K562 (cell line): ENCODE results near the gene P2RX5. TPM values are rescaled to one million over a fixed set of nuclear protein-coding genes. Genes with fewer than 3 reads are reported as not detected.

Experiments used
- ATAC-seq: fragments of 200-7000 bp; cut with Tn5 transposase; 3 replicates; pipeline ENCODE4 v1.9.1; 2020; ENCODE audit warnings: moderate library complexity
- BruUV-seq: library from RNA; stranded (reverse); fragments of 400-500 nt; replicated peaks from 2 replicates; lab custom pipeline; 2021; lab: Mats Ljungman, UMichigan
- CTCF ChIA-PET: fragments of 300-600 bp; formaldehyde crosslinking; extraction: SDS; loops from one replicate; lab custom pipeline; 2021; ENCODE audit warnings: low intra/inter-chr PET ratio; lab: Yijun Ruan, JAX
- POLR2A ChIA-PET: fragments of 300-600, 350-650 bp; sonication (Branson Sonifier 250); formaldehyde crosslinking; extraction: SDS; loops from one replicate; lab custom pipeline; 2021; ENCODE audit warnings: antibody characterized with exemption, inconsistent platforms; lab: Yijun Ruan, JAX
- DNase-seq, 4 experiments: peaks; one replicate each; pipeline versions ENCODE4 v3.0.0 to v3.0.0-alpha.2; 2011 to 2018; ENCODE audit warnings: low spot score in 3 of 4, mixed read lengths in 3 of 4; ENCODE audit errors: extremely low read depth in 1 of 4
- FAIRE-seq: peaks from 2 replicates; lab custom pipeline; 2011; peaks lifted over from hg19 to GRCh38; lab: Jason Lieb, UNC
- H2AFZ ChIP-seq: 2 replicates; pipeline ENCODE4 v1.6.0; 2011; ENCODE audit warnings: low read depth, low read length, control low read depth, inconsistent platforms
- H3K27ac ChIP-seq: fragments of 200-600 bp; 3 replicates; pipeline ENCODE4 v1.8.0; 2011; ENCODE audit warnings: low read depth, mild to moderate bottlenecking, control low read depth, inconsistent platforms, low read length, moderate library complexity, mixed read lengths; ENCODE audit errors: extremely low read depth
- H3K27me3 ChIP-seq, 2 experiments: fragments of 300-600 bp in 1 of 2; 2 replicates in 1 of 2; 3 replicates in 1 of 2; pipeline versions ENCODE4 v1.6.0 to v1.8.0; 2011; ENCODE audit warnings: inconsistent platforms in 2 of 2, low read length in 2 of 2, mild to moderate bottlenecking in 1 of 2, mixed read lengths in 1 of 2, moderate library complexity in 1 of 2; ENCODE audit not compliant: control insufficient read depth in 2 of 2, insufficient read depth in 2 of 2
- H3K36me3 ChIP-seq: fragments of 300-600 bp; 3 replicates; pipeline ENCODE4 v1.8.0; 2011; ENCODE audit warnings: mild to moderate bottlenecking, low read length, inconsistent platforms; ENCODE audit not compliant: control insufficient read depth, insufficient read depth
- H3K4me1 ChIP-seq, 2 experiments: fragments of 200-600 bp in 1 of 2; replicated peaks in 1 of 2; 2 replicates in 1 of 2; 3 replicates in 1 of 2; pipeline versions ENCODE4 v1.5.1 to v1.8.0; 2011; ENCODE audit warnings: inconsistent platforms in 2 of 2, low read length in 2 of 2, mild to moderate bottlenecking in 1 of 2, mixed read lengths in 1 of 2, moderate library complexity in 1 of 2; ENCODE audit not compliant: control insufficient read depth in 2 of 2, insufficient read depth in 2 of 2
- H3K4me2 ChIP-seq: 2 replicates; pipeline ENCODE4 v1.6.1; 2011; ENCODE audit warnings: low read length, control low read depth, inconsistent platforms, mixed read lengths; ENCODE audit not compliant: insufficient read depth
- H3K4me3 ChIP-seq: fragments of 200-600 bp; sonication (generic), shearing (Covaris generic); 2 replicates; pipeline ENCODE4 v1.5.1; 2016; ENCODE audit warnings: control low read depth, inconsistent platforms
- H3K79me2 ChIP-seq: fragments of 200-600 bp; 3 replicates; pipeline ENCODE4 v1.8.0; 2011; ENCODE audit warnings: low read length, inconsistent platforms; ENCODE audit not compliant: control insufficient read depth, insufficient read depth
- H3K9ac ChIP-seq, 2 experiments: 2 replicates each; pipeline versions ENCODE4 v1.6.0 to v1.6.1; 2011; ENCODE audit warnings: low read depth in 2 of 2, low read length in 2 of 2, control low read depth in 1 of 2, inconsistent platforms in 1 of 2, mild to moderate bottlenecking in 1 of 2, mixed read lengths in 1 of 2; ENCODE audit not compliant: insufficient read depth in 1 of 2
- H3K9me1 ChIP-seq: one replicate; pipeline ENCODE4 v1.6.0; 2011; ENCODE audit warnings: inconsistent platforms, mild to moderate bottlenecking, low read length, moderate library complexity; ENCODE audit not compliant: control insufficient read depth, insufficient read depth
- H3K9me3 ChIP-seq: replicated peaks from 2 replicates; pipeline ENCODE4 v1.5.1; 2011; ENCODE audit warnings: low read depth, low read length, inconsistent platforms; ENCODE audit not compliant: control insufficient read depth, insufficient read depth
- H4K20me1 ChIP-seq: replicated peaks from 2 replicates; pipeline ENCODE4 v1.6.1; 2011; ENCODE audit warnings: low read length, inconsistent platforms, mixed read lengths; ENCODE audit not compliant: control insufficient read depth, insufficient read depth
- ARID2 ChIP-seq: fragments of 450-650 bp; IDR thresholded peaks from 2 replicates; pipeline ENCODE4 v1.6.1; 2017; ENCODE audit warnings: antibody characterized with exemption, mild to moderate bottlenecking
- DIDO1 ChIP-seq: fragments of 450-650 bp; IDR thresholded peaks from 2 replicates; pipeline ENCODE4 v1.6.1; 2016; ENCODE audit warnings: low read depth, missing biosample characterization, missing genetic modification characterization
- GABPA ChIP-seq: fragments of 200-800 bp; sonication (Bioruptor generic); conservative IDR thresholded peaks from 2 replicates; pipeline ENCODE4 v1.6.1; 2016; ENCODE audit warnings: low read depth, missing genetic modification characterization, missing compliant biosample characterization
- ILF3 ChIP-seq: fragments of 450-650 bp; IDR thresholded peaks from 2 replicates; pipeline ENCODE4 v1.6.1; 2018; ENCODE audit warnings: antibody characterized with exemption, mild to moderate bottlenecking, moderate library complexity, borderline replicate concordance
- KHSRP ChIP-seq: fragments of 450-650 bp; IDR thresholded peaks from 2 replicates; pipeline ENCODE4 v1.6.1; 2017
- NCOA6 ChIP-seq: fragments of 450-650 bp; IDR thresholded peaks from 2 replicates; pipeline ENCODE4 v1.6.1; 2017; ENCODE audit warnings: mild to moderate bottlenecking
- NFATC3 ChIP-seq: fragments of 450-650 bp; IDR thresholded peaks from 2 replicates; pipeline ENCODE4 v1.6.1; 2017; ENCODE audit warnings: mild to moderate bottlenecking
- NR4A1 ChIP-seq, 2 experiments: fragments of 250-450 bp in 1 of 2; fragments of 450-650 bp in 1 of 2; sonication (Bioruptor Pico) in 1 of 2; IDR thresholded peaks; 2 replicates each; pipeline versions ENCODE4 v1.4.0 to v1.6.1; 2016 to 2020; ENCODE audit warnings: mild to moderate bottlenecking in 2 of 2, missing compliant biosample characterization in 1 of 2, missing genetic modification characterization in 1 of 2, moderate library complexity in 1 of 2
- NRF1 ChIP-seq, 2 experiments: fragments of 450-650 bp; IDR thresholded peaks in 1 of 2; conservative IDR thresholded peaks in 1 of 2; 2 replicates each; pipeline ENCODE4 v1.6.1; 2014; ENCODE audit warnings: mild to moderate bottlenecking in 2 of 2
- PTTG1 ChIP-seq: fragments of 450-650 bp; IDR thresholded peaks from 2 replicates; pipeline ENCODE4 v1.6.1; 2016; ENCODE audit warnings: low read depth, mild to moderate bottlenecking, missing genetic modification characterization, missing compliant biosample characterization
- ZNF324 ChIP-seq: fragments of 250-450 bp; sonication (Bioruptor Pico); IDR thresholded peaks from 2 replicates; pipeline ENCODE4 v1.4.0; 2020; ENCODE audit warnings: mild to moderate bottlenecking
- ZNF551 ChIP-seq: fragments of 250-450 bp; sonication (Bioruptor Pico); IDR thresholded peaks from 2 replicates; pipeline ENCODE4 v1.5.0; 2021; ENCODE audit warnings: mild to moderate bottlenecking, moderate library complexity
- WGBS: fragments of 100-300 bp; shearing (Covaris generic); methylation state at CpG from one replicate; pipeline ENCODE4 v1.1.6; 2016; ENCODE audit warnings: low coverage, mixed read lengths; ENCODE audit not compliant: insufficient coverage; ENCODE audit errors: missing lambda C conversion rate; 5-methylcytosine and 5-hydroxymethylcytosine counted together
- in situ Hi-C: fragments of 300-500 bp; cut with MboI; formaldehyde crosslinking; loops from 4 replicates; pipeline ENCODE4 v1.15.0; 2018; ENCODE audit warnings: inconsistent platforms, mixed read lengths
- intact Hi-C: fragments of 100-400 bp; cut with micrococcal nuclease; formaldehyde crosslinking; loops from 2 replicates; pipeline ENCODE4 v1.14.2; 2022
- polyA plus RNA-seq, 8 experiments: library from polyadenylated mRNA; depleted of rRNA in 4 of 8; stranded (reverse) in 5 of 8; unstranded in 3 of 8; fragments of >200 nt; fragmentation: Nextera tagmentation in 2 of 8; fragmentation: Illumina TruSeq in 1 of 8; extraction: Ambion mirVana in 2 of 8; extraction: Trizol in 1 of 8; gene quantifications; 2 replicates each; pipeline versions ENCODE4 v1.2.1 to v1.2.3, GENCODE V29; 2011 to 2014; ENCODE audit warnings: inconsistent platforms in 1 of 8, missing spikeins in 1 of 8
- total RNA-seq, 7 experiments: library from RNA; depleted of rRNA in 6 of 7; stranded (reverse); fragments of >200 nt in 6 of 7; fragmentation: Illumina TruSeq in 2 of 7; extraction: Trizol in 2 of 7; gene quantifications; 2 replicates each; pipeline versions ENCODE4 v1.2.1 to v1.2.3, GENCODE V29; 2011 to 2021; ENCODE audit warnings: low replicate concordance in 1 of 7
- TF ChIP-seq, protein P1 (sequence below): fragments of 450-650 bp; formaldehyde crosslinking; IDR thresholded peaks from 2 replicates; pipeline ENCODE4 v1.4.0; 2022; ENCODE audit warnings: missing genetic modification characterization
- TF ChIP-seq, protein P2 (sequence below): fragments of 450-650 bp; formaldehyde crosslinking; conservative IDR thresholded peaks from 2 replicates; pipeline ENCODE4 v1.4.0; 2022; ENCODE audit warnings: mild to moderate bottlenecking, missing genetic modification characterization
- TF ChIP-seq, protein P3 (sequence below): fragments of 200-800 bp; sonication (Bioruptor generic); IDR thresholded peaks from 2 replicates; pipeline ENCODE4 v1.6.1; 2017; ENCODE audit warnings: missing genetic modification characterization, missing compliant biosample characterization

The P2RX5 gene
- total and polyA plus RNA-seq, 9 of the 15 experiments (the other 6 are each of a cell fraction or from before 2014, with no cell fraction given), result 0.31 to 4.0 (median 1.3) TPM

- no peak overlapping the region for H3K9ac ChIP-seq
- intact Hi-C loops, result loop anchor here (10.0 kb wide), 2 partner anchors 169 to 339 kb away; no protein-coding TSS in a partner anchor
- no peaks in the 10 kb centered on the region for H3K79me2 ChIP-seq
- in situ Hi-C loops, result no loop called here
- no peak overlapping the region for H3K4me3 ChIP-seq
- ChIA-PET CTCF (no interaction called here), POLR2A (interaction anchor here (0.6 to 0.7 kb wide), 3 partner anchors 10 to 149 kb away, joined by 3 to 4 read pairs (median 3); partner anchors contain the start of gene HASPIN)
- FAIRE-seq (no peak), DNase-seq (no peak), ATAC-seq (no peak)
- H3K9me1 ChIP-seq, result no peaks in the 10 kb centered on the region
- H3K27me3 ChIP-seq, result no peaks in the 10 kb centered on the region
- no TSS peak for BruUV-seq
- H2AFZ ChIP-seq, result no peak overlapping the region
- no peak overlapping the region for H3K4me2 ChIP-seq
- no peak overlapping the region for H3K27ac ChIP-seq
- no peaks in the 10 kb centered on the region for H3K36me3 ChIP-seq
- peaks cover 4 to 10% of the 10 kb centered on the region in 2 experiments; a peak in 2 of 5 replicates for H3K4me1 ChIP-seq
- TF ChIP-seq ILF3 (no peak), NR4A1 (CRISPR knock-in tag; IDR thresholded peaks at IDR 0.05) (no peak), NR4A1 (tag; IDR thresholded peaks at IDR 0.05) (no peak), NRF1 (conservative IDR thresholded peaks at IDR 0.05 in 1 of 2, IDR thresholded peaks at IDR 0.05 in 1 of 2) (no peak), NFATC3 (no peak), PTTG1 (tag) (no peak), NCOA6 (no peak), ARID2 (no peak), ZNF551 (CRISPR knock-in tag) (no peak), DIDO1 (no peak), KHSRP (no peak), GABPA (tag) (no peak), ZNF324 (CRISPR knock-in tag) (no peak)
- TF ChIP-seq, protein P1, sequence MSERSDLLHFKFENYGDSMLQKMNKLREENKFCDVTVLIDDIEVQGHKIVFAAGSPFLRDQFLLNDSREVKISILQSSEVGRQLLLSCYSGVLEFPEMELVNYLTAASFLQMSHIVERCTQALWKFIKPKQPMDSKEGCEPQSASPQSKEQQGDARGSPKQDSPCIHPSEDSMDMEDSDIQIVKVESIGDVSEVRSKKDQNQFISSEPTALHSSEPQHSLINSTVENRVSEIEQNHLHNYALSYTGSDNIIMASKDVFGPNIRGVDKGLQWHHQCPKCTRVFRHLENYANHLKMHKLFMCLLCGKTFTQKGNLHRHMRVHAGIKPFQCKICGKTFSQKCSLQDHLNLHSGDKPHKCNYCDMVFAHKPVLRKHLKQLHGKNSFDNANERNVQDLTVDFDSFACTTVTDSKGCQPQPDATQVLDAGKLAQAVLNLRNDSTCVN, result no peak
- TF ChIP-seq, protein P2, sequence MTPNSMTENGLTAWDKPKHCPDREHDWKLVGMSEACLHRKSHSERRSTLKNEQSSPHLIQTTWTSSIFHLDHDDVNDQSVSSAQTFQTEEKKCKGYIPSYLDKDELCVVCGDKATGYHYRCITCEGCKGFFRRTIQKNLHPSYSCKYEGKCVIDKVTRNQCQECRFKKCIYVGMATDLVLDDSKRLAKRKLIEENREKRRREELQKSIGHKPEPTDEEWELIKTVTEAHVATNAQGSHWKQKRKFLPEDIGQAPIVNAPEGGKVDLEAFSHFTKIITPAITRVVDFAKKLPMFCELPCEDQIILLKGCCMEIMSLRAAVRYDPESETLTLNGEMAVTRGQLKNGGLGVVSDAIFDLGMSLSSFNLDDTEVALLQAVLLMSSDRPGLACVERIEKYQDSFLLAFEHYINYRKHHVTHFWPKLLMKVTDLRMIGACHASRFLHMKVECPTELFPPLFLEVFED (CRISPR knock-in tag), result no peak
- TF ChIP-seq, protein P3, sequence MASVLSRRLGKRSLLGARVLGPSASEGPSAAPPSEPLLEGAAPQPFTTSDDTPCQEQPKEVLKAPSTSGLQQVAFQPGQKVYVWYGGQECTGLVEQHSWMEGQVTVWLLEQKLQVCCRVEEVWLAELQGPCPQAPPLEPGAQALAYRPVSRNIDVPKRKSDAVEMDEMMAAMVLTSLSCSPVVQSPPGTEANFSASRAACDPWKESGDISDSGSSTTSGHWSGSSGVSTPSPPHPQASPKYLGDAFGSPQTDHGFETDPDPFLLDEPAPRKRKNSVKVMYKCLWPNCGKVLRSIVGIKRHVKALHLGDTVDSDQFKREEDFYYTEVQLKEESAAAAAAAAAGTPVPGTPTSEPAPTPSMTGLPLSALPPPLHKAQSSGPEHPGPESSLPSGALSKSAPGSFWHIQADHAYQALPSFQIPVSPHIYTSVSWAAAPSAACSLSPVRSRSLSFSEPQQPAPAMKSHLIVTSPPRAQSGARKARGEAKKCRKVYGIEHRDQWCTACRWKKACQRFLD (CRISPR knock-in tag), result no peak
- H4K20me1 ChIP-seq, result no peaks in the 10 kb centered on the region
- H3K9me3 ChIP-seq, result no peaks in the 10 kb centered on the region
- 29% methylated on average over 8 of the region's 8 CpGs for WGBS
Observed at GRCh38 chr17:3735515-3735914, 39.6 kb upstream of the P2RX5 start.
